GM19324 (cell line): ENCODE measurements around the gene GDE1.

Experiments used
- ATAC-seq: cut with Tn5 transposase; IDR thresholded peaks from one replicate; pipeline ENCODE4 v1.9.1; 2021; ENCODE audit warnings: mild to moderate bottlenecking, moderate library complexity; ENCODE audit not compliant: unreplicated experiment, low FRiP score

GDE1 gene

GRCh38 chr16:19497176-19497575, 24.7 kb downstream of the GDE1 start:
- ATAC-seq = no peak

GRCh38 chr16:19490619-19491018, 31.3 kb downstream of the GDE1 start:
- ATAC-seq = no peak

GRCh38 chr16:19488213-19488640, 33.7 kb downstream of the GDE1 start:
- ATAC-seq = no peak

- ATAC-seq = no peak
Observed at GRCh38 chr16:19486750-19487325, 35.1 kb downstream of the GDE1 start.

- ATAC-seq = no peak
Observed at GRCh38 chr16:19486051-19486450, 35.8 kb downstream of the GDE1 start.

GRCh38 chr16:19485611-19486010, 36.3 kb downstream of the GDE1 start:
- ATAC-seq = no peak

- no peak for ATAC-seq
Observed at GRCh38 chr16:19484096-19484495, 37.8 kb downstream of the GDE1 start.

GRCh38 chr16:19482291-19482690, 39.6 kb downstream of the GDE1 start:
- ATAC-seq = no peak

- no peak for ATAC-seq
Observed at GRCh38 chr16:19481769-19482168, 40.1 kb downstream of the GDE1 start.

GRCh38 chr16:19481296-19481695, 40.6 kb downstream of the GDE1 start:
- no peak for ATAC-seq

GRCh38 chr16:19479302-19479721, 42.6 kb downstream of the GDE1 start:
- no peak for ATAC-seq

- no peak for ATAC-seq
Observed at GRCh38 chr16:19478505-19478904, 43.4 kb downstream of the GDE1 start.

GRCh38 chr16:19474617-19475016, 47.3 kb downstream of the GDE1 start:
- no peak for ATAC-seq

GRCh38 chr16:19472482-19472881, 49.4 kb downstream of the GDE1 start:
- no peak for ATAC-seq

- no peak for ATAC-seq
Observed at GRCh38 chr16:19468300-19468699, 53.6 kb downstream of the GDE1 start.

GRCh38 chr16:19463468-19464315, 58.2 kb downstream of the GDE1 start:
- ATAC-seq = no peak

GRCh38 chr16:19460397-19460796, 61.5 kb downstream of the GDE1 start:
- no peak for ATAC-seq

- no peak for ATAC-seq
Observed at GRCh38 chr16:19458722-19459379, 63.0 kb downstream of the GDE1 start.
